SW 1271 (cell line): Measurements from ENCODE around the gene PSMB11.

Experiments
- DNase-seq, 2 experiments: peaks; one replicate each; lab custom pipeline; 2025; lab: John Stamatoyannopoulos, UW

PSMB11 gene

DNA sequence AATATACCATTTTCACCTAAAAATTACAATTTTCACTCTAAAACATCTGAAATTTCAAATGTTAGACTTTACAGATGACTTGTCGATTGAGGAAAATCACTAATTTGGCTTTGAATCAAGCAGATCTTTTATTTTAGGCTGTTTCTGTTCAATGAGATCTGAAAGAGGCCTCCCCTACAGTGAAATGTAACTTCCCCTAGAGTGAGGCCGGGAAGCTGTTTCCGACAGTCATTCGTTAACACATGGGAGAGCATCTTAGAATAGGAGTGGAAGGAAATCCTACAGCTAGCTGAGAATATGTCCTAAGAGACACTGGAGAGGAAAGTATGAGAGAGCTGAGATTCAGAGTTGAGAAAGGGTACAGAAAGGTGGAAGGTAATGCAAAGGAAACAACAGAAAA is 26.4 kb upstream of the PSMB11 start:
- no peak for DNase-seq

DNA sequence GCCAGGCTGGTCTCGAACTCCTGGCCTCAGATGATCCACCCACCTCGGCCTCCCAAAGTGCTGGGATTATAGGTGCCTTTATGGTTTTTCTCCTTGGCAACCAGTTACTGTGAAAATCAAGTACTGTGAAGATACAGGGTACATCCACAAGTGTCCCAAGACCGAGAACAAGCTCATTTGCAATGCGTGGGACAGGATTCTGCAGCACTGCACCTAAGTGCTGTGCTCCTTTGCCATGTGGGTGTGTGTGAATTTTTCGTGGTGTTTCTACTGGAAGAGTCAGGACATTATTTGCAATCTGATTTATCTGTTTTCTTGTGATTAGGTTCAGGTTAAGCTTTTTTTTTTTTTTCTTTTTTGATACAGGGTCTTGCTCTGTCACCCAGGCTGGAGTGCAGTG is 24.9 kb upstream of the PSMB11 start:
- DNase-seq, result no peak

DNA sequence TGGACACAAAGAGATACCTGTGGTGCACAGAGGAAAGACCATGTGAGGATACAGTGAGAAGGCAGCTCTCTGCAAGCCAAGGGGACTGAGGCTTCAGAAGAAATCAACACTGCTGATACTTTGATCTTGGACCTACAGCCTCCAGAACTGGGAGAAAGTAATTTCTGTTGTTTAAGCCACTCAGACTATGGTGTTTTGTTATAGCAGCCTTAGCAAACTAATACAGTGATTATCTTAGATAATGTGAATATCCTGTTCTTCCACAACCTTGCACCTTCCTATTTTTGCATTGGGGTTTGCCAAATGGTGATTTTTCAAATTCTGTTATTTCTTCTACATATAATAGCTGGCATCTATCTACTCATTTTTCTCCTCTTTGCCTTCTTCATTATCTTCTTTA is 23.9 kb upstream of the PSMB11 start:
- DNase-seq, result no peak

DNA sequence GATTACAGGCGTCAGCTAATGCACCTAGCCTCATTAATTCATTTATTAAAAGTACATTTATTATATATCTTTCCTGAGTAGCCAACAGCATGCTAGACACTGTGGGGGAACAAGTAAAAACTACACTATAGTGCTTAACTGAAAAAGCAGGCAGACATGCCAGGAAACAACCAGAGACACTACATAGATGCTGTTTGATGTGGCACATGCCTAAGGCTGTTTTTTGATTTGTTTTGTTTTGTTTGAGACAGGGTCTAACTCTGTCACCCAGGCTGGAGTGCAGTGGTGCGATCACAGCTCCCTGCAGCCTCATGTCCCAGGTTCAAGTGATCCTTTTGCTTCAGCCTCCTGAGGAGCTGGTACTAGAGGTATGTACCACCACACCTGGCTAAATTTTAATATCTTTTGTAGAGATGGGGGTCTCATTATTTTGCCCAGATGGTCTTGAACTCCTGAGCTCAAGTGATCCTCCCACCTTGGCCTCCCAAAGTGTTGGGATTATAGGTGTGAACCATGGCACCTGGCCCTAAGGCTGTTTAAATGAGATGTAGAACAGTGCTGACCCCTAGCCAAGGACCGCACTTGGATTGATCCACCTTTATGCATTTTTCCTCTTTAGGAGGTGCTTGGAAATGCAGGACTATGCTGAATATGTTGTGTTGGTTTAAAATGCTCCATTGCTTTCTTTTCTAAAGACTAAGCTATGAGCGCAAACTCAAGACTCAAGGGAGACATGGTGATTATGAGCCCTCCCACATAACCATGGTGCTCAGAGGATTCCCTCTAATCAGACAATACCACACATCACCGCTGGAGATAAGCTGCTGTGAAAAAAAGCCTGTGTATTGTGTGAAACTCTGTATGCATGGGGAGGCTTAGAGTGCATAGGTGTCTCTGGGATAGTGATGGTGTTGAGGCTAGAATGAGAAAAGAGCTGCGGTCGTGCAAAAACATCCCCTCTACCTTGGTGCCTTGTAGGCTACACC is 21.6 kb upstream of the PSMB11 start:
- no peak for DNase-seq

DNA sequence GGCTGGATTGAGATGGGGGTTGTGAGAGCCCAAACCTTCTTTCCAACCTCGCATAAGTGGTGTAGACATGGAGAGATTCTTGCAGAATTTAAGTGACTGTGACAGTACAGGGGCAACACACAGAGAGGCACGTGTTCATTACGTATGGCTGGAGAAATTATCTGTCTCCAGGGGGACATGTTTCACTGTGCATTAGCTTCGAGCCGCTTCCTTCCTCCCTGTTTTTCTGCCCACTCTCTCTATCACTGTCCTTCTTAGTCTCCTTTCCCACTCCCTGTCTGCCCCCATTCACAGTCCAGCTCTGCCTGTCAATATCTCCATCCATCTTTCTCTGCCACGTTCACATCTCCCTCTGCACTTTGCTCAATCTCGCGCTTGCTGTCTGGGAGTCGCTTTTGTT is 20.6 kb upstream of the PSMB11 start:
- DNase-seq, result no peak

DNA sequence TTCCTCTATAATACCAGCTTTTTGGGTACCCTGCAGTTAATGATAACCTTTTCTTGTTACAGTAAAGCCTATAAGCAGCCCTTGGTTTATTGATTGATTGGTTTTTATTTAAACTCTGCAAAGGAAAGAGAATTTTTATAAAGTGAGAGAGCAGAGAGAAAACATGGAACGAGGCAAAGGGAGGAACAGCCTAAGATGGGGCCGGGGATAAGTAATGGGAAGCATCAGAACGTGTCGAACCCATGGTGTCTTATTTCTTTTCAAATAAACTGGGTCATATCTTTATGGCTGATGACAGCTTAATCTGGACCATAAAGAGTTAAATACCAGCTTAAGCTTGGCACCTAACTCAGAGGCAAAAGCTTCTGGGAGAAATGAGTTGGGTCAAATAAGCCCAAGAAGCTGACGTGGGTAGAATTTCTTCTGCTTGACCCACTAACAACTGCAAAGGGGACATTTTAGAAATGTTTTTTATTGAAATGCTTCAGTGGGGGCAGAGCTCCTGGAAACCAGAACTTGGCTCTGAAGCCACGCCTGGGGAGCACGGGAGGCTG is 20.0 kb upstream of the PSMB11 start:
- DNase-seq, result no peak

DNA sequence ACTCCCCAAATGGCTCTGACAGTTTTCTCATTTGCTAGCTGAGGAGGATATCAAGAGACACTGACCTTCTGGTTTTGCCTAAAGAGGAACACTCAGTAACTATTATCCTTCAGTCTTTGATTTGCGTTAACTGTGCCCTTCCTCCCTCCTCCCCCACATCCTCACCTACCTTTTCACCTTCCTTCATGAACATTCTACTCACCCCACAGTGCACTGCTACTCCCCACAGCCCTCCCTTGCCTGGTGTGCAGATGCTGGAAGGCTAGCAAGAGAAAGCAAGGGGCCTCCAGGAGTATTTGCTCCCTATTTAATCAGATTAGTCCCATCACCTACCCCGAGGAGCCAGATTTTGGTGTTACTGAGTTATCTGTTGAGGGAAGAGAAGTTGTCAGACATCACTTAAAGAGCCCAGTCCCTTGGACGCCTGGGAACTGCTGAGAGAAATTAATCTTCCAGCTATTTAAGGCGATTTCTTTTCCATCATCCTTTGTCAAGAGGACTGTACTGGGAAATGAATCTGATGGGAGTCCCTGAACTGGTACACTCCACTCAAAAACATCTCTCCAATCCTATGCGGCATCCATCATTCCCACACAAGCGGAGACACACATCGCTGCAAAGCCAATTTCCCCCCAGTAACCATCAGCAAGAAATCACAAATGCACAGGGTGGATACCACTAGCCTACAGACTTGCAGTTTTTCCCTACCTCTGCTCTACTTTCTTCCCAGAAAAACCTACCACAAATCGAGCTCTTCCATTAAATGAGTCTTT is 18.8 kb upstream of the PSMB11 start:
- no peak for DNase-seq

DNA sequence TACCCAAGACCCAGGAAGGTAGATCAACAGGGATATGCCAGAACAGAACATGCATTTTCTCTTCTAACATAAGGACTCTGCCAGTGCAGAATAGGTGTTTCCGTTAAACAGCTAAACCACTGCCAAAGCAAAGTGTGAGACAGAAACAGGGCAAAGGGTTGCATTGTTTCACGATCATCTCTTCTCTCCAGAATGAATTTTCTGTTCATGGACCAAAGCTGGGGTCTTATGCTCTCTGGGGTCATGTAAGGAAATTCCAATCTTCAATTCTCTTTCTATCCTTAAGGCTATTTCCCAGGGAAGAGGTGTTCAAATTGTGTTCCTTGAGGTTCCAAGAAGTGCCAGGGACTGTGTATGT is 18.2 kb upstream of the PSMB11 start:
- no peak for DNase-seq

DNA sequence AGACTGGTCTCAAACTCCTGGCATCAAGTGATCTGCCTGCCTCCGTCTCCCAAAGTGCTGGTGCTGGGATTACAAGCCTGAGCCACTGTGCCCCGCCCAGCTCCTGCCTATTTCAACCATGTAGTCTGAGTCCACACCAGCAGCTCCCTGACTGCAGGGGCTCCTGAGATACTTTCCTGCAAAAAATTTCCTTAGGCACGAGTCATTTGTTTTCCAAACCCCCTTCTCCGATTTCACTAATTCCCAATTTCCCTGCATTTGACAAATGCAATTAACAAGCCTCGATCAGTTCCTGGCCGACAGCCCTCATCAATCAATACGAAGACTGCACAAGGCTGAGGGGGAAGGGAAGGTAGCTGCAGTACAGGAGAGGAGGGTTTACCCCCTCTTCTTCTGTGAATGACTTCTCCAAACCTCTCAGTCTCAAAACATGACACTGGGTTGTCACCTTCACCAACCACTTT is 17.4 kb upstream of the PSMB11 start:
- no peak for DNase-seq

DNA sequence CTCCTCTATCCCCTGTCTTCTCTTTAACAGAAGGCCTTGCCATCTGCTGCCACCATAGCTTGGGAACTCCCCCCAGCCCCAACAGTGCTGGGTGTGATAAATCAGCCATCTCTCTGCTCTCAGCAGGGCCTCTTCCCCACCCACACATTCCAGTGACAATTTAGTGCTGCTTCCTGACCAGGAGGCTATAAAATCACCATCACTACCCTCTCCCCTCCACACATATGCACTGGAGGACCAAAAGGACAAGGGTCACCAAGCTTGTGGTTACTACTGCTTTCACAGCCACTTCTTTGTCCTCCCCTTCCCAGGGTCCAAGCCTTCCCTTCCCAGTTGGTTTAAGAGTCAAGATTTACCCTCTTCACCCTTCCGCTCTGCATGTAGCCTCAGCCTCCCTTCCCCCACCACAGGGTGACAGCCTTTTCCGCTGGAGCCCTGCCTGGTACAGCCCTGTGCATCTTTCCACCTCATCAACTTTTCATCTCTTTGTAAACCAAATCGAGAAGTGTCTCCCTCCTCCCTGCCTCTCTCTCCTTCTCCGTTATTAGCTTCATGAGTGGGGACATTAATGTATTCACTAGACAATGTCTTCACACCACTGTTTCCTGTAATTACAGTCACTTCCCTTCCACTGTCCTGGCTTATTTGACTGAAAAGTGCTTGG is 16.7 kb upstream of the PSMB11 start:
- DNase-seq, result no peak

DNA sequence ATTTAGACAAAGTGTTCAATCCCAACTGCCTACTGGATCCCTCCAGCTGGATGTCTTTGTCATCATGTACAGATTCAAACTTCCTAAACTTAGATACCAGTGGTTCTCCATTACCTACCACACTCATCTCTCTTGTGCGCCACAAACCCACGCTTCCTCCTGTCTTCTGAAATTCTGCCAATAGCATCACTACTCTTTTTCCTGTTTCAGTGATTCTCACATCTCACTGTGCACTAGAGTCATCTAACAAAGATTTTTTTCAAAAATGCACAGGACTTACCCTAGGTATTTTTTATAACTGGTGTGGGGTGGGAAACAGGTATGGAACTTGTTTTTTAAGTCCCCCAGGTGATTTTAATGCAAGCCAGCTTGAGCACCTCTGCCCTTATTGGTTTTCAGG is 13.2 kb upstream of the PSMB11 start:
- no peak for DNase-seq

DNA sequence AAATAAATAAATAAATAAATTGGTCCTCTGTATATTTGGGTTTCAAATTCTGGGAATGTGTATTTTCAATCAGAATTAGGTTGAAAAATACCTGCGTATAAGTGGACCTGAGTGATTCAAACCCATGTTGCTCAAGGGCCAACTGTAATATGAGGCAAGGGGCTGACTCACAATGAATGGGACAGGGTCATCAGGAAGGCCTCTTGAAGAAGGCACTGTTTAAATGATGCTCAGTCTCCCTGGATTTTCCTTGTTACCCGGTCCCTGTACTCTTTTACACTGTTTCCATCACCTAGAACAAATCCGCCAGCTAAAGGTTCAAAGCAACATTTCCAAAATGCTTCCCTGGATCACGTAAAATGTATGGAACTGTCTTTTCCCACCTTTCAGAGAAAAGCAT is 11.1 kb upstream of the PSMB11 start:
- no peak for DNase-seq

DNA sequence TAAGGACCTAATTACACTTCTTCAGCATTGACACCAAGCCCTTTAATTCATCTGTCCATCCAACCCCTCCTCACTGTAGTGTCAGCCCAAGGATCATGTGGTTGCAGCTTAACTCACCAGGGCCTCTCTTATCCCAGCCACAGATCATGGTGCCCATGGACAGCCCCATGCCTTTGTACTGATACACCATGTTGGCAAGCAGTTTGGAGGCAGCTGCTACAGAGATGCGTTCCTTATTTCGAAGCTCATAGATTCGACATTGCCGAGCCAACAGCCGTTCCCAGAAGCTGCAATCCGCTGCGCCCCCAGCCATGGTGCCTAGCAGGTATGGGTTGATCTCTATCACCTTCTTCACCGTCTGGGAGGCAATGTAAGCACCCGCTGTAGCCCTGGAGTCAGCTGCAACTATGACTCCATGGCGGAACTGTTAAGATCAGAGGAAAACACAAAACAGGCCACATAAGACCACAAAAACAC is 8.7 kb upstream of the PSMB11 start:
- DNase-seq, result no peak

DNA sequence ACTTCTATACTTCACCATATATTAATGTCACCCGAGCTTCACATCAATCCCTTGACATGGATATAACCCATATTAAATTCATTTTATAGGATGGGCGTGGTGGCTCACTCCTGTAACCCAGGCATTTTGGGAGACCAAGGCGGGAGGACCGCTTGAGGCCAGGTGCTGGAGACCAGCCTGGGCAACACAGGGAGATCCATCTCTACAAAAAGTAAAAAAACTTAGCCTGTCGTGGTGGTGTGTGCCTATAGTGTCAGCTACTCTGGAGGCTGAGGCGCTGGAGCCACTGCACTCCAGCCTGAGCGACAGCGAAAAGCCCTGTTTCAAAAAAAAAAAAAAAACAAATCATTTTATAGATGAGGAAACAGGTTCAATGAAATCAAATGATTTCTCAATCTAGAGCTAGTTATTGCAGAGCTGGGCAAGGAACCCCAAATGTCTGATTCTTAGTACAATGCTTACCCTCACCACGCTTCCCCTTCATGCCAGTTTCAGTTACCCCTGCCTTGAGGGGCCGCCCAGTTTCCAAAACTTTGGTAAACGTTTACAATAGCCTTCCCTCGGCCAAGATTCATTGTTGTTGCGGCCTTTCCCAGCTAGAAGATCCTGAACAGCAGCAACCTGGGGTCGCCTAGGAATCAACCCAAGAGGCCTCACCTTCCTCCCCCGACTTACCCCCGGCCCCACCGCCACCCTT is 8.1 kb upstream of the PSMB11 start:
- DNase-seq, result no peak

DNA sequence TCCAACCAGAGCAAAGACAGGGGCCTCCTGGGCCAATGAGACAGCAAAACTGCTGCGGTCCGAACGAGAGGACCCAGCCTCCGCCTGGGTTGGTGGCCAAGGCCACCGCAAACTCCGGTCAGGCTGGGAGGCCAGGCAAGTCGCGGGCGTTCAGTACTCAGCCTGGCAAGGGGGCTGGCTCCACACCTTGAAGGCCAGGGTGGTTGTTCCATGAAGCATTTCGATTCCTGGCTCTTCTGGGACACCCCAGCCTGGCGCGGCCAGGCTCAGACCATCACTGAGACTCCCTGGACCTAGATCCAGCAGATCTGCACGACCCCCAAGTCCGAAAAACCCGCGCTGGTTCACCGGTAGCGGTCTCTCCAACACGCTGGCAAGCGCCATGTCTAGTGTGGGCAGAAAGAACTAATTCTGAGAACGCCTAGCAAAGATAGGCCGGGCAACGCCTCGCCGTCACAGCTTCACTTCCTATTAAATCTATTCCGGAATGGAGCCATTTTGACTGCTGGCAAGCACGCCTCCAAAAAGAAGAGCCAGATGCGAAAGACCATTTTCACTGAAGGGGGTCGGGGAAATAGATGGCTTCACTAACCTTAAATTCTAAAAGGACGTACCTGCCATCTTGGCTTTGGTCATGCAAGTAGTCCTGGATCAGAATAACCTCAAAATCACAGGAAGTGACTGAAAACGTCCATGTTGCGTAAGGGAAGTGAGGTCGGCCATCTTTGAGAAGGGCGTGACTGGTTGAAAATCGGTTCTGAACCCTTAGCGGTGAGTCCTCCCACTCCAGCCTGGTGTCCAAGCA is 7.3 kb upstream of the PSMB11 start, which contains the start of gene PSMB5:
PSMB5 (minus strand) TSS at position 403 of the 805 bp plus-strand sequence; CDS start at position 384, 19 bp downstream.
- DNase-seq, result no peak

DNA sequence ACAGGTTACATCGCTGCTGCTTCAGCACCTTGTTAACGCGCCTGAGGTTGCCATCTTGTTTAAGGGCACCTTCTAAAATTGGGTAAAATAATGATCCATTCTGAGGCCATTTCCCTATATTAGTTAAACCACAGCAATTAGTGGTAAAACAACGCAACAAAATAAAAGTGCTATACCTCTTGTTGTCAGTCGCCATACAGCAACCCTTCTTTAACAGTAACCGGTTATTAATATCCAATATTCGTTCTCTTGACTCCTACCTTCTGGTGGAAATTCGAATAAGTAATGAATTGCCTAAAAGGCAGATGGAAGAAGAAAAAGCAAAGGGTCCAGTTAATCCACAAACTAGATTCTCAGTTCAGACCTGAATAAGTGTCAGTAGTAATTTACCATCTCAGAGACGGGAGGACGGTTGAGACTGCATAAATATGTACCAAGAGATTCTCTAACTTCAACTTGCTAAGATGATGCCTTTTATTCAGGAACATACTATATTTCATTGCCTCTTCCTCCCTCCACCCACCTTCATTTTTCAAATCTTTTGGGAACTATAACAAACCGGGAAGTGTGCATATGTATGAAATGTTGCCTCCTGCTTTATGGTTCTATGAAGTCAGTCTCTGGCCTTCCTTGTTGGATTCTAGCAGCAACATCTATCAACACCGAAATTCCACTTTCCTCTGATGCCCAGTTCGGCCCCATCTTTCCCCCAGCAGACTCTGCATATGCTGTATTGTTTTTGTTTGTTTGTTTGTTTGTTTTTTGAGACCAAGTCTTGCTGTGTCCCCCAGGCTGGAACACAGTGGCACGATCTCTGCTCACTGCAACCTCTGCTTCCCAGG is 6.5 kb upstream of the PSMB11 start:
- DNase-seq, result no peak

DNA sequence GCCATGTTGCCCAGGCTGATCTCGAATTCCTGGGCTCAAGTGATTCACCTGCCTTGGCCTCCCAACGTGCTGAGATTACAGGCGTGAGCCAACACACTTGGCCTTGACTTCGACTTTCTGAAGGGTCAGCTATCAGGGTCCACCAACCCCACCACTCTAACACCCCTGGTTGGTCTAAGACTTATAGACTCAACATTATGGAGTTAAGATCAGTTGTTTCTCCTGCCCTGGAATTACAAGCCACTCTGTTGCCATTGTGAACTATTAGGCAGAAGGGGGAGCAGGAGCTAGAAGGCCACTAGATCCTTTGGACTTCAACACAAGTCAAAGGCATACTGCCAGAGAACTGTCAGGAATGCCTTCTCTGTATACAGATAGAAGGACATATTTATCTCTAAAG is 1.9 kb upstream of the PSMB11 start:
- no peak for DNase-seq

DNA sequence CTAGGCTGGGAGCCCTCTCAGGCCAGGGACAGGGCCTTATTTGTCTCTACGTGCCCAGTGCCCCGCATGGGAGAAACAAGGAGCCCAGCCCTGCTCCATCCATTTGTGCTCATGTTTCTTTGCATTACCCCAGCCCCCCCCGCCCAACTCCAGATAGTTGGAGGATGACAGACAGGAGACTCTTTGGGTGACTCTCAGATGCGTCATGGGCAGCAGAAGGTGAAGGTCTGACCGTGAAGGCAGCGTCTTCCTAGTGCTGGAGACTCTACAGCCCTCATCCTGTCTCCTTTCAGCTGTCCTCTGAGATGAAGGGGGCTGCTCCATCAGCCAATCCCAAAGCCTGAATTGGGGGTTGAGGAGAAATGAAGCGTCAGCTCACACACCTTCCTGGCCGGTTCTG is 283 bp upstream of the PSMB11 start:
- no peak for DNase-seq

DNA sequence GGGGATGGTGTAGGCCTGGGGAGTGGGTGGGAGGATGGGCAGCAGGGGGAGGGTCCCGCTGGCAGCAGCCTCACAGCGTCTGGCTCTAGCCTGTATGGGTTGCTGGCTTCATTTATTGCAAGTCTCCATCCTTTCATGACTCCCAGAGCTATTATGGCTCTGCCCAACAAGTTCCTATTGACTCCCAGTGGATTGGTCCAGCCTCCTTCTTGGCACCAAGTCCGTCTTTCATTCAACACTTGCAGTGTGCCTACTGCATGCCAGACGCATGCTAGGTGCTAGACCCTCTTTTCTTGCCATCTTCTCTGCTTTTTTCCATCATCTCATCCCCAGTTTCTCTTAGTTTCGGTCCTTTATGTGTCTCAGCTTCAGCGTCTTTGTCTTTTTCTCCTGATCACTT is 1.1 kb downstream of the PSMB11 start:
- DNase-seq, result no peak

DNA sequence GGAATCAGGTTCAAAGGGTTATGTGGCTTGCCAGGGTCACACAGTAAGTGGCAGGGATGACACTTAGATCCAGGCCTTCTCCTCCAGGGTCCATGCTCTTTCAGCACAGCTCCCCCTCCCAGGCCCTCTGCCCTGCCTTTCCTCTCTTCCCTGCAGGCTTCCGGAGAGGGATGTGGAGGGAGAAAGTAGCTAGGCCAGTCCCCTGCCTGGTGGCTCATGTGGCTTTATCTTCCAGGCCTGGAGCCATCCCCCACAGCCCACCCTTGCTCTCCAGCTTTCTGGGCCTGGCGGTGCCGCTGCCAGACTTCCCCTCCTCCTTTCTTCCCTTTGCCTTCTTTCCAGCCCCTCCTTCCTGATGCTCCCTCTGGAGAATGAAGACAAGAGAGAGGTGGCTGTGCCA is 1.7 kb downstream of the PSMB11 start:
- no peak for DNase-seq
